Ascending aorta (tissue), 2 donors: ENCODE data around the gene BRD4. TPM values are rescaled to one million over a fixed set of nuclear protein-coding genes. Genes with fewer than 3 reads are reported as not detected.

Experiments used
- DNase-seq, 2 donors: peaks; one replicate each; pipeline ENCODE4 v3.0.0-alpha.2; 2019; ENCODE audit warnings: low spot score in 2 of 2
- H3K27ac ChIP-seq, 2 donors: fragments of 200-600 bp; sonication (generic); one replicate each; pipeline ENCODE4 v1.5.1; 2016 to 2017; ENCODE audit warnings: mild to moderate bottlenecking in 1 of 2
- H3K27me3 ChIP-seq: fragments of 200-600 bp; sonication (generic); one replicate; pipeline ENCODE4 v1.5.1; 2017
- H3K36me3 ChIP-seq, 2 donors: fragments of 200-600 bp; sonication (generic); one replicate each; pipeline ENCODE4 v1.5.1; 2016
- H3K4me1 ChIP-seq, 2 donors: fragments of 200-600 bp; sonication (generic); one replicate each; pipeline ENCODE4 v1.5.1; 2016 to 2017; ENCODE audit warnings: mild to moderate bottlenecking in 1 of 2
- H3K4me3 ChIP-seq, 2 donors: fragments of 200-600 bp; sonication (generic); one replicate each; pipeline ENCODE4 v1.5.1; 2016 to 2017; ENCODE audit warnings: mild to moderate bottlenecking in 1 of 2
- H3K9me3 ChIP-seq, 2 donors: fragments of 200-600 bp; sonication (generic); one replicate each; pipeline ENCODE4 v1.5.1; 2016
- CTCF ChIP-seq, 3 experiments: fragments of 200-600 bp in 2 of 3; fragments of 450-650 bp in 1 of 3; sonication (generic) in 2 of 3; IDR thresholded peaks; one replicate each; pipeline ENCODE4 v1.5.1; 2016 to 2019; ENCODE audit warnings: antibody characterized with exemption in 3 of 3, mild to moderate bottlenecking in 1 of 3, moderate library complexity in 1 of 3
- intact Hi-C: fragments of 100-400 bp; cut with DNase I; formaldehyde crosslinking; loops from one replicate; pipeline ENCODE4 v1.15.1; 2023
- total RNA-seq: library from RNA; depleted of rRNA; stranded (reverse); fragments of >200 nt; gene quantifications from one replicate; pipeline ENCODE4 v1.1.0, GENCODE V29; 2016

The BRD4 gene
- total RNA-seq, 1 donor from 2014 or later, result 55.3 TPM

- Histone ChIP-seq H3K4me3 (peak overlapping the region in 1 of 2 donors; percentile 21), H3K27me3 (no peaks in the 10 kb centered on the region), H3K9me3 (no peaks in the 10 kb centered on the region), H3K27ac (peak overlapping the region; percentile 42 to 54), H3K4me1 (peaks cover 21 to 86% of the 10 kb centered on the region in 2 donors), H3K36me3 (no peaks in the 10 kb centered on the region)
- DNase-seq, result no peak
- TF ChIP-seq CTCF (IDR thresholded peaks at IDR 0.05), result no peak
- intact Hi-C loops, result loop anchor here (2.0 kb wide), 1 partner anchor 23 kb away; no protein-coding TSS in a partner anchor
These were observed 34.7 kb downstream of the BRD4 start for GRCh38 chr19:15297416-15298224.

GRCh38 chr19:15296841-15297415 is 35.4 kb downstream of the BRD4 start:
- H3K27ac ChIP-seq, result peak overlapping the region; percentile 42 to 54

GRCh38 chr19:15296353-15296752 is 36.0 kb downstream of the BRD4 start:
- intact Hi-C loops, result no loop called here
- Histone ChIP-seq H3K36me3 (no peaks in the 10 kb centered on the region), H3K9me3 (no peaks in the 10 kb centered on the region), H3K4me1 (peaks cover 21 to 87% of the 10 kb centered on the region in 2 donors), H3K27me3 (no peaks in the 10 kb centered on the region), H3K27ac (peak overlapping the region; percentile 42 to 54), H3K4me3 (no peak overlapping the region)
- no peak for DNase-seq
- TF ChIP-seq CTCF (IDR thresholded peaks at IDR 0.05), result no peak

More at GRCh38 chr19:15296841-15297415, 35.4 kb downstream of the BRD4 start:
- Histone ChIP-seq H3K4me3 (peak overlapping the region in 1 of 2 donors; percentile 21), H3K9me3 (no peaks in the 10 kb centered on the region), H3K27me3 (no peaks in the 10 kb centered on the region), H3K4me1 (peaks cover 21 to 87% of the 10 kb centered on the region in 2 donors), H3K36me3 (no peaks in the 10 kb centered on the region)
- intact Hi-C loops, result no loop called here
- no peak for TF ChIP-seq CTCF (IDR thresholded peaks at IDR 0.05)
- no peak for DNase-seq

- Histone ChIP-seq H3K36me3 (no peaks in the 10 kb centered on the region), H3K4me3 (peak overlapping the region in 1 of 2 donors; percentile 9), H3K9me3 (no peaks in the 10 kb centered on the region), H3K27me3 (no peaks in the 10 kb centered on the region), H3K4me1 (peaks cover 21 to 90% of the 10 kb centered on the region in 2 donors), H3K27ac (peak overlapping the region; percentile 15 to 51)
- no peak for TF ChIP-seq CTCF (IDR thresholded peaks at IDR 0.05)
- no peak for DNase-seq
- intact Hi-C loops, result no loop called here
These were observed 37.8 kb downstream of the BRD4 start for GRCh38 chr19:15294561-15294990.

GRCh38 chr19:15293781-15294491 is 38.4 kb downstream of the BRD4 start:
- H3K27me3 ChIP-seq, result no peaks in the 10 kb centered on the region
- H3K27ac ChIP-seq, result peak overlapping the region; percentile 15 to 51
- DNase-seq, result no peak
- intact Hi-C loops, result no loop called here
- H3K4me1 ChIP-seq, result peaks cover 24 to 90% of the 10 kb centered on the region in 2 donors
- H3K4me3 ChIP-seq, result peak overlapping the region in 1 of 2 donors; percentile 9
- no peaks in the 10 kb centered on the region for H3K9me3 ChIP-seq
- H3K36me3 ChIP-seq, result no peaks in the 10 kb centered on the region
- no peak for TF ChIP-seq CTCF (IDR thresholded peaks at IDR 0.05)
